ENCODE results near the gene PTPN14. TPM values are rescaled to one million over a fixed set of nuclear protein-coding genes. Genes with fewer than 3 reads are reported as not detected.

Gene PTPN14
- total RNA-seq, 1 experiment from 2014 or later, result 243 TPM

DNA sequence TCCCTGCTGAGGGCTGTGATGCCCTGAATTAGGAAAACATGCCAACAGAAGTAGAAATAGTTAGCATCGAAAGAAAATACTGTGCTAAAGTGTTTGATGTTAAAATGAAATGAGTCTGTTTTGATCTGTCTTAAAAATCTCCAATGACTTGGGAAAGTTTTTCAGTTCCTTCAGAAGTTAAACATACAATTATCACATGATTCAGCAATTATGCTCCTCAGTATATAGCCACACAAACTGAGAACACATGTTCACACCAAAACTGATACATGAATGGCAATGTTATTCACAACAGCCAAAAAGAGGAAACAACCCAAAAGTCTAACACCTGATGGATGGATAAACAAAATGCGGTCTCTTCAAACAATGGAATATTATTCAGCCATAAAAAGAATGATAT, 130.6 kb downstream of the PTPN14 start:
- peaks cover 30% of the 10 kb centered on the region for H3K36me3 Mint-ChIP-seq (ENCODE audit: insufficient read depth, unreplicated experiment)
- intact Hi-C loops (cut with micrococcal nuclease), result loop anchor here (10.0 kb wide), 1 partner anchor 54 kb away; no protein-coding TSS in a partner anchor
- H3K4me3 Mint-ChIP-seq (ENCODE audit: unreplicated experiment), result no peak overlapping the region
- no peaks in the 10 kb centered on the region for H3K27me3 Mint-ChIP-seq (ENCODE audit: insufficient read depth, unreplicated experiment)
- no peak for DNase-seq (ENCODE audit: unreplicated experiment)
- POLR2A ChIA-PET, result interaction anchor here (0.6 to 5.2 kb wide), 7 partner anchors 22 to 151 kb away, joined by 3 to 143 read pairs (median 61); partner anchors contain the start of gene PTPN14
- CTCF ChIA-PET, result interaction anchor here (0.6 to 1.6 kb wide), 8 partner anchors 12 to 1146 kb away, joined by 3 to 11 read pairs (median 5); partner anchors contain the start of gene KCTD3
- H3K9me3 Mint-ChIP-seq (ENCODE audit: unreplicated experiment), result no peaks in the 10 kb centered on the region
- H3K4me1 Mint-ChIP-seq (ENCODE audit: insufficient read depth, unreplicated experiment), result peaks cover 80% of the 10 kb centered on the region
- peak overlapping the region; percentile 80 for H3K27ac Mint-ChIP-seq (ENCODE audit: low read depth, unreplicated experiment)
- no peak for TF ChIP-seq CTCF (IDR thresholded peaks at IDR 0.05; ENCODE audit: unreplicated experiment)
- no TSS peak for BruUV-seq (replicated peaks)

DNA sequence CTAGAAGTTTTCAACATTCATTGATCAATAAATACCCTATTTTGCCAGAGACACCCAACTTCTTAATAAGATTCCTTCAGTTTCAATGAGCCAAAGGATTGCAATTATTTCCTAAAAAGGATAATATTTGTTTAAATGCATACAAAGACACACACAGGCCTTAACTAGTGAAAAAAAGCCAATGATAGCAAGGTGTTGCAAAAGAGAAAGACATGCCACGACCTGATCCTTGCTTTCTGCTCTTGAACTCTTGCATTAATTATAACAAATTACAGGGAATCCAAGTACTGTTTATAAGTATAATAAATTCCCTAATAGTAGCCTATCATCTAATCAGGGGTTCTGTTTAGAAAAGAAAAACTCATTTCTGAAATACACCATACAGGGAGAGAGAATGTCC, 131.1 kb downstream of the PTPN14 start:
- no TSS peak for BruUV-seq (replicated peaks)
- H3K36me3 Mint-ChIP-seq (ENCODE audit: insufficient read depth, unreplicated experiment), result peaks cover 32% of the 10 kb centered on the region
- ChIA-PET CTCF (interaction anchor here (1.0 to 2.9 kb wide), 5 partner anchors 11 to 165 kb away, joined by 3 to 16 read pairs (median 4); no protein-coding TSS in a partner anchor), POLR2A (interaction anchor here (0.6 to 8.4 kb wide), 26 partner anchors 9 to 182 kb away, joined by 3 to 126 read pairs (median 4); partner anchors contain the start of genes CENPF and PTPN14)
- no peaks in the 10 kb centered on the region for H3K9me3 Mint-ChIP-seq (ENCODE audit: unreplicated experiment)
- no peak overlapping the region for H3K4me3 Mint-ChIP-seq (ENCODE audit: unreplicated experiment)
- DNase-seq (ENCODE audit: unreplicated experiment), result peak; percentile 72
- H3K27ac Mint-ChIP-seq (ENCODE audit: low read depth, unreplicated experiment), result peak overlapping the region; percentile 80
- no peaks in the 10 kb centered on the region for H3K27me3 Mint-ChIP-seq (ENCODE audit: insufficient read depth, unreplicated experiment)
- TF ChIP-seq CTCF (IDR thresholded peaks at IDR 0.05; ENCODE audit: unreplicated experiment), result no peak
- H3K4me1 Mint-ChIP-seq (ENCODE audit: insufficient read depth, unreplicated experiment), result peaks cover 80% of the 10 kb centered on the region
- intact Hi-C loops (cut with micrococcal nuclease), result loop anchor here (10.0 kb wide), 1 partner anchor 54 kb away; no protein-coding TSS in a partner anchor

DNA sequence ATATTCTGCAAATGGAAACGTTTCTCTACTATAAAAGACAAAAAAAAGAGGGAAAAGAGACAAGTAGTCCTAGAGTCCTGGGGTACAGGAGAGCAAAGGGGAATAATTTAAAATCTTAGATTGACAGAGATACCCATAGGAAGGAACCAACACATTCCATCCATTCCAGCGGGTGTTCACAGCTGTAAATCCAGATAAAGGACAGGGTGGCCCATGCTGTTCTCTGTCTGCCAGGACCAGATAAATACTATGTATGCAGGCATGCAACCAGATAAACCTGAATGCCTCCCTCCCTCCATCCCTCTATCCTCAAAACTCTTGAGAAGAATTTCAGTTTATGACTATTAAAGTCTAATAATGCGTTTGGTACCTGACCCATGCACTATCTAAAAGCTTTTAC, 131.8 kb downstream of the PTPN14 start:
- Mint-ChIP-seq H3K27me3 (ENCODE audit: insufficient read depth, unreplicated experiment) (no peaks in the 10 kb centered on the region), H3K27ac (ENCODE audit: low read depth, unreplicated experiment) (peak overlapping the region; percentile 80), H3K36me3 (ENCODE audit: insufficient read depth, unreplicated experiment) (peaks cover 39% of the 10 kb centered on the region), H3K4me3 (ENCODE audit: unreplicated experiment) (no peak overlapping the region), H3K9me3 (ENCODE audit: unreplicated experiment) (no peaks in the 10 kb centered on the region), H3K4me1 (ENCODE audit: insufficient read depth, unreplicated experiment) (peaks cover 80% of the 10 kb centered on the region)
- intact Hi-C loops (cut with micrococcal nuclease), result loop anchor here (10.0 kb wide), 1 partner anchor 55 kb away; no protein-coding TSS in a partner anchor
- no peak for TF ChIP-seq CTCF (IDR thresholded peaks at IDR 0.05; ENCODE audit: unreplicated experiment)
- no peak for DNase-seq (ENCODE audit: unreplicated experiment)
- ChIA-PET CTCF (interaction anchor here (0.7 to 2.9 kb wide), 8 partner anchors 12 to 1119 kb away, joined by 3 to 16 read pairs (median 5); no protein-coding TSS in a partner anchor), POLR2A (interaction anchor here (0.6 to 8.4 kb wide), 29 partner anchors 8 to 173 kb away, joined by 3 to 126 read pairs (median 4); partner anchors contain the start of gene PTPN14)
- BruUV-seq (replicated peaks), result no TSS peak

GRCh38 chr1:214418391-214418790, 133.0 kb downstream of the PTPN14 start:
- Mint-ChIP-seq H3K36me3 (ENCODE audit: insufficient read depth, unreplicated experiment) (peaks cover 42% of the 10 kb centered on the region), H3K4me1 (ENCODE audit: insufficient read depth, unreplicated experiment) (peaks cover 85% of the 10 kb centered on the region), H3K27me3 (ENCODE audit: insufficient read depth, unreplicated experiment) (no peaks in the 10 kb centered on the region), H3K4me3 (ENCODE audit: unreplicated experiment) (no peak overlapping the region), H3K9me3 (ENCODE audit: unreplicated experiment) (no peaks in the 10 kb centered on the region), H3K27ac (ENCODE audit: low read depth, unreplicated experiment) (peak overlapping the region; percentile 80)
- intact Hi-C loops (cut with micrococcal nuclease), result no loop called here
- CTCF ChIA-PET, result interaction anchor here (0.6 to 2.9 kb wide), 9 partner anchors 9 to 147 kb away, joined by 3 to 16 read pairs (median 5); no protein-coding TSS in a partner anchor
- no peak for TF ChIP-seq CTCF (IDR thresholded peaks at IDR 0.05; ENCODE audit: unreplicated experiment)
- POLR2A ChIA-PET, result interaction anchor here (0.6 to 8.4 kb wide), 21 partner anchors 9 to 163 kb away, joined by 3 to 126 read pairs (median 6); partner anchors contain the start of gene PTPN14
- no TSS peak for BruUV-seq (replicated peaks)
- peak; percentile 55 for DNase-seq (ENCODE audit: unreplicated experiment)

Measured in MCF 10A (cell line).